Measurements from ENCODE around the gene AKT2.

Gene AKT2

GRCh38 chr19:40249201-40249600 lies 35.9 kb downstream of the AKT2 start:
- DNase-seq: no peak

GRCh38 chr19:40247735-40248262 lies 37.3 kb downstream of the AKT2 start:
- DNase-seq: no peak

- no peak for DNase-seq
These were observed 38.0 kb downstream of the AKT2 start for GRCh38 chr19:40247178-40247577.

- no peak for DNase-seq
These were observed 38.7 kb downstream of the AKT2 start for GRCh38 chr19:40246292-40247073.

GRCh38 chr19:40245506-40246128 lies 39.5 kb downstream of the AKT2 start:
- no peak for DNase-seq

- DNase-seq: no peak
These were observed 40.4 kb downstream of the AKT2 start for GRCh38 chr19:40244579-40245317.

GRCh38 chr19:40243181-40243580 lies 42.0 kb downstream of the AKT2 start:
- DNase-seq: no peak

- no peak for DNase-seq
These were observed 42.7 kb downstream of the AKT2 start for GRCh38 chr19:40242480-40242879.

- DNase-seq: no peak
These were observed 43.2 kb downstream of the AKT2 start for GRCh38 chr19:40241809-40242384.

- DNase-seq: no peak
These were observed 43.9 kb downstream of the AKT2 start for GRCh38 chr19:40241125-40241808.

GRCh38 chr19:40240332-40240731 lies 44.8 kb downstream of the AKT2 start:
- no peak for DNase-seq

- DNase-seq: no peak
These were observed 45.5 kb downstream of the AKT2 start for GRCh38 chr19:40239415-40240226.

- DNase-seq: no peak
These were observed 46.4 kb downstream of the AKT2 start for GRCh38 chr19:40238775-40239174.

- DNase-seq: no peak
These were observed 47.4 kb downstream of the AKT2 start for GRCh38 chr19:40237791-40238190.

- DNase-seq: no peak
These were observed 48.8 kb downstream of the AKT2 start for GRCh38 chr19:40236366-40236765.

GRCh38 chr19:40236026-40236355 lies 49.2 kb downstream of the AKT2 start:
- DNase-seq: no peak

- DNase-seq: no peak
These were observed 49.7 kb downstream of the AKT2 start for GRCh38 chr19:40235238-40236025.

- no peak for DNase-seq
These were observed 50.5 kb downstream of the AKT2 start for GRCh38 chr19:40234429-40235237.

GRCh38 chr19:40233811-40234389 lies 51.2 kb downstream of the AKT2 start:
- DNase-seq: no peak
